ENCODE data around the gene LSAMP.

- TF ChIP-seq CTCF (IDR thresholded peaks at IDR 0.05) (no peak), POLR2A (IDR thresholded peaks at IDR 0.05) (no peak), POLR2AphosphoS5 (IDR thresholded peaks at IDR 0.05) (no peak)
These were observed 584.5 kb downstream of the LSAMP start for GRCh38 chr3:115860766-115861165.
